Upper lobe of left lung (tissue), 6 donors: ENCODE data around the gene SLC10A4. TPM values are rescaled to one million over a fixed set of nuclear protein-coding genes. Genes with fewer than 3 reads are reported as not detected.
A peak's percentile ranks its signal among the peaks of the same experiment; 100 is the strongest.
"Not testable (repeated sequence)": the region's sequence is repeated elsewhere in the genome, so short reads cannot be mapped to it uniquely, and the experiment has no call there.

Experiments used
- ATAC-seq, 2 donors: fragments of 200-7000 bp; cut with Tn5 transposase; one replicate each; pipeline ENCODE4 v1.9.1; 2022; ENCODE audit warnings: mild to moderate bottlenecking in 2 of 2, moderate library complexity in 2 of 2; ENCODE audit not compliant: low FRiP score in 2 of 2
- DNase-seq, 2 donors: peaks; one replicate each; pipeline ENCODE4 v3.0.0-alpha.2; 2019 to 2020
- H3K27ac ChIP-seq, 4 donors: fragments of 200-600 bp; sonication (generic); one replicate each; pipeline ENCODE4 v1.5.1; 2016 to 2019
- H3K27me3 ChIP-seq, 4 donors: fragments of 200-600 bp; sonication (generic); one replicate each; pipeline ENCODE4 v1.5.1; 2017 to 2019
- H3K36me3 ChIP-seq, 4 donors: fragments of 200-600 bp; sonication (generic); one replicate each; pipeline ENCODE4 v1.5.1; 2016 to 2019
- H3K4me1 ChIP-seq, 4 donors: fragments of 200-600 bp; sonication (generic); one replicate each; pipeline ENCODE4 v1.5.1; 2018 to 2019
- H3K4me3 ChIP-seq, 4 donors: fragments of 200-600 bp; sonication (generic); one replicate each; pipeline ENCODE4 v1.5.1; 2017 to 2019; ENCODE audit warnings: mild to moderate bottlenecking in 2 of 4, moderate library complexity in 1 of 4
- H3K9me3 ChIP-seq, 4 donors: fragments of 200-600 bp; sonication (generic); one replicate each; pipeline ENCODE4 v1.5.1; 2018 to 2019
- CTCF ChIP-seq, 6 experiments: fragments of 450-650 bp in 4 of 6; fragments of 200-600 bp in 2 of 6; sonication (generic) in 2 of 6; IDR thresholded peaks; one replicate each; pipeline ENCODE4 v1.5.1; 2016 to 2019; ENCODE audit warnings: antibody characterized with exemption in 6 of 6
- EP300 ChIP-seq, 4 donors: sonication (generic); formaldehyde crosslinking; IDR thresholded peaks; one replicate each; pipeline ENCODE4 v1.5.1; 2017; ENCODE audit warnings: antibody characterized with exemption in 4 of 4, control low read depth in 2 of 4
- POLR2A ChIP-seq, 4 donors: fragments of 450-650 bp; IDR thresholded peaks; one replicate each; pipeline ENCODE4 v1.5.1; 2016 to 2017; ENCODE audit warnings: antibody characterized with exemption in 4 of 4, mild to moderate bottlenecking in 2 of 4
- POLR2AphosphoS5 ChIP-seq, 2 donors: sonication (generic); formaldehyde crosslinking; IDR thresholded peaks; one replicate each; pipeline ENCODE4 v1.5.1; 2017; ENCODE audit warnings: antibody characterized with exemption in 2 of 2
- WGBS, 2 donors: methylation state at CpG; one replicate each; pipeline ENCODE4 v1.1.5; 2017 to 2018; 5-methylcytosine and 5-hydroxymethylcytosine counted together
- total RNA-seq, 6 donors: library from RNA; depleted of rRNA in 4 of 6; stranded (reverse); fragments of >200 nt in 4 of 6; gene quantifications; one replicate each; pipeline versions ENCODE4 v1.1.0 to v1.2.1, GENCODE V29; 2016 to 2021
- donor health status: DM: no; HTN: no; CAD: no; lungs with moderate emphysema.
- donor health status: DM: no; HTN: yes; CAD: no; lungs with severe emphysema.

The SLC10A4 gene, protein sequence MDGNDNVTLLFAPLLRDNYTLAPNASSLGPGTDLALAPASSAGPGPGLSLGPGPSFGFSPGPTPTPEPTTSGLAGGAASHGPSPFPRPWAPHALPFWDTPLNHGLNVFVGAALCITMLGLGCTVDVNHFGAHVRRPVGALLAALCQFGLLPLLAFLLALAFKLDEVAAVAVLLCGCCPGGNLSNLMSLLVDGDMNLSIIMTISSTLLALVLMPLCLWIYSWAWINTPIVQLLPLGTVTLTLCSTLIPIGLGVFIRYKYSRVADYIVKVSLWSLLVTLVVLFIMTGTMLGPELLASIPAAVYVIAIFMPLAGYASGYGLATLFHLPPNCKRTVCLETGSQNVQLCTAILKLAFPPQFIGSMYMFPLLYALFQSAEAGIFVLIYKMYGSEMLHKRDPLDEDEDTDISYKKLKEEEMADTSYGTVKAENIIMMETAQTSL
- 1 to 10 TPM in 2 of 6 donors, under 1 TPM in 3, not detected in 1; 0.72 to 2.1 (median 0.89) TPM for total RNA-seq

GRCh38 chr4:48483006-48483776, at the start of gene SLC10A4:
Gene SLC10A4, plus strand, starts transcription at chr4:48483343. Its CDS starts 219 bp downstream, at chr4:48483562.
- ATAC-seq (peak in 1 of 2 donors; percentile 70), DNase-seq (peak in 1 of 2 donors; percentile 88)
- Histone ChIP-seq H3K36me3 (no peaks in the 10 kb centered on the region), H3K4me1 (peaks cover 10 to 16% (median 11%) of the 10 kb centered on the region in 4 donors), H3K27me3 (peaks cover 3 to 22% (median 16%) of the 10 kb centered on the region in 4 donors), H3K27ac (no peak within 1 kb of the TSS), H3K9me3 (no peaks in the 10 kb centered on the region), H3K4me3 (peak within 1 kb of the TSS in 3 of 4 donors; percentile 41 to 50 (median 49))
- WGBS, 2 donors, result 2 to 39% methylated on average over 3 to 16 of the region's 85 CpGs
- TF ChIP-seq POLR2A (IDR thresholded peaks at IDR 0.05) (no peak), POLR2AphosphoS5 (IDR thresholded peaks at IDR 0.05) (no peak), EP300 (IDR thresholded peaks at IDR 0.05) (no peak), CTCF (IDR thresholded peaks at IDR 0.05) (no peak)

DNA sequence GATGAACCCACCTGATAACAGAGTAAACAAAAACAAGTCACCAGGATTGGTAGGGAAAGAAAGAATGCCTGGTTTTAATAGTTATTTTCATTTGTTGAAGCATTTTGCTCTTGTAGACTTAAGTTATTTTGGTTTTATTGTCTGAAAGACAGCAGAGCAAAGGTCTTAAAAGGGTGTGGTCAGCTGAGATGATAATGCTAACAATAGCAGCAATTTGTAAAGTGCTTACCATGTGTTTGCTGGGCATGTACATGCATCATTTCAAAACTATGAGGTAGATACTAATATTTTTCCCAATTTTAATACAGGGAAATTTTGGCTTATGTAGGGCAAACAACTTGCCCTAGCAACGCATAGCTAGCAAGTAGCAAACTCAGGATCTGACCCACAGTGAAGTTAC, 46.8 kb upstream of the SLC10A4 start:
- no peak for DNase-seq
- WGBS, 2 donors, result 94 to 100% methylated on average over 1 of the region's 1 CpG
- no peak for ATAC-seq
- Histone ChIP-seq H3K36me3 (no peaks in the 10 kb centered on the region), H3K4me3 (no peak overlapping the region), H3K27ac (no peak overlapping the region), H3K27me3 (no peaks in the 10 kb centered on the region), H3K9me3 (no peaks in the 10 kb centered on the region), H3K4me1 (no peaks in the 10 kb centered on the region)
- no peak for TF ChIP-seq POLR2A (IDR thresholded peaks at IDR 0.05)
- TF ChIP-seq EP300 (IDR thresholded peaks at IDR 0.05), result no peak
- TF ChIP-seq CTCF (IDR thresholded peaks at IDR 0.05), result no peak
- no peak for TF ChIP-seq POLR2AphosphoS5 (IDR thresholded peaks at IDR 0.05)

- DNase-seq (no peak), ATAC-seq (no peak)
- H3K9me3 ChIP-seq, result no peaks in the 10 kb centered on the region
- WGBS, 2 donors, result 50 to 52% methylated on average over 2 of the region's 2 CpGs
- no peaks in the 10 kb centered on the region for H3K27me3 ChIP-seq
- TF ChIP-seq POLR2A (IDR thresholded peaks at IDR 0.05), result no peak
- TF ChIP-seq CTCF (IDR thresholded peaks at IDR 0.05), result no peak
- TF ChIP-seq POLR2AphosphoS5 (IDR thresholded peaks at IDR 0.05), result no peak
- TF ChIP-seq EP300 (IDR thresholded peaks at IDR 0.05), result no peak
- no peak overlapping the region for H3K4me3 ChIP-seq
- no peaks in the 10 kb centered on the region for H3K4me1 ChIP-seq
- H3K36me3 ChIP-seq, result no peaks in the 10 kb centered on the region
- H3K27ac ChIP-seq, result no peak overlapping the region
Measured at GRCh38 chr4:48439988-48440387, 43.2 kb upstream of the SLC10A4 start.

DNA sequence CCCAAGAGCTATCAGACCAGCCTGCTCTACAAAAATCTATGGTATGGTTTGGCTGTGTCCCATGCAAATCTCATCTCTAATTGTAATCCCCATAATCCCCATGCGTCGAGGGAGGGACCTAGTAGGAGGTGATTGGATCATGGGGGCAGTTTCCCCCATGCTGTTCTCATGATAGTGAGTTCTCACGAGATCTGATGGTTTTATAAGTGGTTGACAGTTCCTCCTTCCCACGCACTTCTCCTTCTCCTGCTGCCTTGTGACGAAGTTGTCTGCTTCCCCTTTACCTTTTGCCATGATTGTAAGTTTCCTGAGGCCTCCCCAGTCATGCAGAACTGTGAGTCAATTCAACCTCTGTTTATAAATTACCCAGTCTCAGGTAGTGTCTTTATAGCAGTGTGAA, 42.2 kb upstream of the SLC10A4 start:
- 62 to 65% methylated on average over 5 of the region's 5 CpGs for WGBS, 2 donors
- not testable (repeated sequence) for ATAC-seq, H3K27me3 ChIP-seq, H3K9me3 ChIP-seq, H3K4me3 ChIP-seq, H3K36me3 ChIP-seq, H3K27ac ChIP-seq, H3K4me1 ChIP-seq, DNase-seq

- ATAC-seq (no peak), DNase-seq (no peak)
Measured at GRCh38 chr4:48445704-48446103, 37.4 kb upstream of the SLC10A4 start.

More at GRCh38 chr4:48445704-48446103, 37.4 kb upstream of the SLC10A4 start:
- no peak overlapping the region for H3K4me3 ChIP-seq
- no peaks in the 10 kb centered on the region for H3K9me3 ChIP-seq
- TF ChIP-seq POLR2AphosphoS5 (IDR thresholded peaks at IDR 0.05), result no peak
- peak in 5 of 6 experiments; percentile 13 to 44 (median 22) for TF ChIP-seq CTCF (IDR thresholded peaks at IDR 0.05)
- TF ChIP-seq EP300 (IDR thresholded peaks at IDR 0.05), result no peak
- no peak for TF ChIP-seq POLR2A (IDR thresholded peaks at IDR 0.05)
- H3K36me3 ChIP-seq, result no peaks in the 10 kb centered on the region
- no peak overlapping the region for H3K27ac ChIP-seq
- 5 to 8% methylated on average over 3 of the region's 3 CpGs for WGBS, 2 donors
- H3K4me1 ChIP-seq, result no peaks in the 10 kb centered on the region
- H3K27me3 ChIP-seq, result no peaks in the 10 kb centered on the region
